ENCODE data around the gene TPST2. TPM values are rescaled to one million over a fixed set of nuclear protein-coding genes. Genes with fewer than 3 reads are reported as not detected.

TPST2 gene
- 10 to 100 TPM; 30.7 to 33.6 TPM for total RNA-seq

DNA sequence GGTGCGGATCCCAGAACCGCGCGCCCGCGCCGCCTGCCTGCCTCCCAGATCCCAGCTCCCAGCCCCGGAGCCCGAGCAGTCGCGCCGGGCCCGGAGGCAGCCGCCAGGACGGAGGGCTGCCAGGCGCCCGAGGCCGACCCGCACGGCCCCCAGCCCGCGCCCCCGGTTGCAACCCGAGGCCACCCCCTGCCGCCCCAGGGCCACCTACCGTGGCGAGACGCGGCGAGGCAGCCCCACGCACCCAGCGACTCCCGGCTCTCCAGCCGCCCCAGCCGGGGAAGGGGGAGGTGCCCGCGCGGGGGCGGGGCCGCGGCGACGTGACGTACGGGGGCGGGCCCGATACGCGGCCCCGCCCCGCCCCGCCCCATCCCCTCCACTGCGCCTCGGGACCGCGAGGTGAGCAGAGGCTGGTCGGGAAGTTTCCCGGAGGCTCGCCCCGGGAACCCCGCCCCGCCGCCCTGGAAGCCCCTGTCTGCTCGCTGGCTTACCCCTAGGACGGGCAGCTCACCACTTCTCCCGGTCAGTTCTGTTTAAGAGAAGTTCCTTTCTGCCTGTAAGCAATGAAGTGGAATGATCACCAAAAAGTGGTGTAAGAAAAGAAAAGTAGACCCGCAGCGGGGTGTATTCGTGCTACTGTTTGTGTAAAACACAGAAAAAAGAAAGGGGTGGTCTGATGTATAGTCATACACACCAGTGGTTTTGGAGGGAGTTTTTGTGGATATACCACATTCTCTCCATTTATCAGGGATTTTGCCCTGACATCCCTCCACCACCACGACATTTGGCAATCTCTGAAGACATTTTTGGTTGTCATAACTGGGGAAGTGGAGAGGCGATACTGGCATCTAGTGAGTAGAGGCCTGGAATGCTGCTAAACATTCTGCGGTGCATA, at the start of gene TPST2:
Gene TPST2, minus strand, starts transcription at position 288 of the 892 bp plus-strand sequence. CDS start 48,502 bp downstream, outside the sequence.
- ATAC-seq (peak; percentile 76), DNase-seq (peak; percentile 72)
- intact Hi-C loops (cut with micrococcal nuclease): no loop called here
- Mint-ChIP-seq H3K4me1 (ENCODE audit: low read depth) (peaks cover 73% of the 10 kb centered on the region), H3K36me3 (ENCODE audit: low read depth) (peaks cover 18% of the 10 kb centered on the region), H3K27ac (peak within 1 kb of the TSS; percentile 89), H3K27me3 (no peaks in the 10 kb centered on the region), H3K9me3 (no peaks in the 10 kb centered on the region), H3K4me3 (peak within 1 kb of the TSS; percentile 89)
- TF ChIP-seq, protein P1, sequence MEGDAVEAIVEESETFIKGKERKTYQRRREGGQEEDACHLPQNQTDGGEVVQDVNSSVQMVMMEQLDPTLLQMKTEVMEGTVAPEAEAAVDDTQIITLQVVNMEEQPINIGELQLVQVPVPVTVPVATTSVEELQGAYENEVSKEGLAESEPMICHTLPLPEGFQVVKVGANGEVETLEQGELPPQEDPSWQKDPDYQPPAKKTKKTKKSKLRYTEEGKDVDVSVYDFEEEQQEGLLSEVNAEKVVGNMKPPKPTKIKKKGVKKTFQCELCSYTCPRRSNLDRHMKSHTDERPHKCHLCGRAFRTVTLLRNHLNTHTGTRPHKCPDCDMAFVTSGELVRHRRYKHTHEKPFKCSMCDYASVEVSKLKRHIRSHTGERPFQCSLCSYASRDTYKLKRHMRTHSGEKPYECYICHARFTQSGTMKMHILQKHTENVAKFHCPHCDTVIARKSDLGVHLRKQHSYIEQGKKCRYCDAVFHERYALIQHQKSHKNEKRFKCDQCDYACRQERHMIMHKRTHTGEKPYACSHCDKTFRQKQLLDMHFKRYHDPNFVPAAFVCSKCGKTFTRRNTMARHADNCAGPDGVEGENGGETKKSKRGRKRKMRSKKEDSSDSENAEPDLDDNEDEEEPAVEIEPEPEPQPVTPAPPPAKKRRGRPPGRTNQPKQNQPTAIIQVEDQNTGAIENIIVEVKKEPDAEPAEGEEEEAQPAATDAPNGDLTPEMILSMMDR (IDR thresholded peaks at IDR 0.05): no peak
- ChIA-PET POLR2A (interaction anchor here (0.6 to 1.6 kb wide), 6 partner anchors 11 to 72 kb away, joined by 3 to 6 read pairs (median 3); partner anchors contain the start of gene MIAT), CTCF (no interaction called here)

DNA sequence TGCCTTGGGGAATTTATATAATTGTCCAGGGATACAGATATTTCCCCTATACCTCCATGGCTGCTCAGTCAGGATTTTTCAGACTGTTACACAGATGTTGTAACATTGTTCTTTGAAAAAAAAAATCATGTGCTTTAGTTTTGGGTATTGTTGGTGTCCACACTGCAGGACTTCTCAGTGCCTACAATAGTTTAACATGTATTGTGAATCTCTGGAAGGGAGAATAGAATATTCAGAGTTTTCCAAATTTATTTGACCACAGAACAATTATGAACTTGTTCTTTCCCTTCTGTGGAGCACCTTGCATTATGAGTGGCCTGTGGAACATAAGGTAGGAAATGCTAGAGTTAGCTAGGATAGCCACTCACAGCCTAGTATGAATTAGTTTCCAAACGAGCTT, 46.4 kb upstream of the TPST2 start:
- POLR2A ChIA-PET: interaction anchor here (0.7 kb wide), 1 partner anchor 34 kb away, joined by 3 read pairs; no protein-coding TSS in a partner anchor
- peaks cover 17% of the 10 kb centered on the region for H3K4me1 Mint-ChIP-seq (ENCODE audit: low read depth)
- no peak overlapping the region for H3K27ac Mint-ChIP-seq
- H3K4me3 Mint-ChIP-seq: no peak overlapping the region
- ATAC-seq (no peak), DNase-seq (no peak)
- CTCF ChIA-PET: interaction anchor here (1.3 kb wide), 1 partner anchor 12 kb away, joined by 4 read pairs; no protein-coding TSS in a partner anchor
- intact Hi-C loops (cut with micrococcal nuclease): no loop called here
- H3K36me3 Mint-ChIP-seq (ENCODE audit: low read depth): no peaks in the 10 kb centered on the region
- H3K27me3 Mint-ChIP-seq: no peaks in the 10 kb centered on the region
- H3K9me3 Mint-ChIP-seq: no peaks in the 10 kb centered on the region
- TF ChIP-seq, protein P1 (IDR thresholded peaks at IDR 0.05): no peak

DNA sequence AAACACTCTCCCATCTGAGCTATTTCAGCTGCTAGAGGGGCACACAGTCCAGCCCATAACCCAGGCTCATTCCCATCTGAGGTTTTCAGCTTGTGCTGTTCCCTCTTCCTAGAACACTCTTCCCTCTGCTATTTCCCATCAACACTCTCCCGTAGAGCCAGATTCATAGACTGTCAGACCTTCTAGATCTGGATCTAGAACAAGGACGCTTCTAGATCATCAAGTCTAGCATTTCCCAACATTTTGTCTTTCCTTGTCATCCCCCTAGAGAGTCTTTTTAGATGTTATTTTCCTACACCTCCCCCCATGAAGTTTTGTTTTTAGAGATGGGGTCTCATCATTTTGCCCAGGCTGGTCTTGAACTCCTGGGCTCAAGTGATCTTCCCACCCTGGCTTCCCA, 45.2 kb upstream of the TPST2 start:
- Mint-ChIP-seq H3K4me3 (no peak overlapping the region), H3K9me3 (peaks cover 2% of the 10 kb centered on the region), H3K27ac (no peak overlapping the region), H3K36me3 (ENCODE audit: low read depth) (no peaks in the 10 kb centered on the region), H3K27me3 (no peaks in the 10 kb centered on the region), H3K4me1 (ENCODE audit: low read depth) (peaks cover 8% of the 10 kb centered on the region)
- TF ChIP-seq, protein P1 (IDR thresholded peaks at IDR 0.05): no peak
- DNase-seq (no peak), ATAC-seq (no peak)
- POLR2A ChIA-PET: interaction anchor here (0.9 kb wide), 1 partner anchor 41 kb away, joined by 3 read pairs; no protein-coding TSS in a partner anchor
- intact Hi-C loops (cut with micrococcal nuclease): no loop called here
- CTCF ChIA-PET: no interaction called here

DNA sequence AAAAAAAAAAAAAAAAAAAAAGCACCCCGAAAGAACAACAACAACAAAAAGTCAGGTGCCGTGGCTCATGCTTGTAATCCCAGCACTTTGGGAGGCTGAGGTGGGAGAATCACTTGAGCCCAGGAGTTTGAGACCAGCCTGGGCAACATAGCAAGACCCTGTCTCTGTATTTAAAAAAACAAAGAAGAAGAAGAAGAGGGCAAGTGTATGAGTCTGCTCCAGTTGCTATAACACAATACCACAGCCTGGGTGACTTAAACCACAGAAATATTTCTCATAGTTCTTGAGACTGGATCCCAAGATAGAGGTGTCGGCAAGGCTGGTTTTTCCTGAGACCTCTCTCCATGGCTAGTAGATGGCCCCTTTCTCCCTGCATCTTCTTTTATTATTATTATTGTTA, 44.3 kb upstream of the TPST2 start:
- ChIA-PET CTCF (no interaction called here), POLR2A (no interaction called here)
- intact Hi-C loops (cut with micrococcal nuclease): no loop called here
- peaks cover 2% of the 10 kb centered on the region for H3K9me3 Mint-ChIP-seq
- ATAC-seq (no peak), DNase-seq (no peak)
- H3K36me3 Mint-ChIP-seq (ENCODE audit: low read depth): no peaks in the 10 kb centered on the region
- TF ChIP-seq, protein P1 (IDR thresholded peaks at IDR 0.05): no peak
- H3K27ac Mint-ChIP-seq: no peak overlapping the region
- H3K4me3 Mint-ChIP-seq: no peak overlapping the region
- peaks cover 8% of the 10 kb centered on the region for H3K4me1 Mint-ChIP-seq (ENCODE audit: low read depth)
- no peaks in the 10 kb centered on the region for H3K27me3 Mint-ChIP-seq
